ENCODE results near the gene DGKZ. TPM values are rescaled to one million over a fixed set of nuclear protein-coding genes. Genes with fewer than 3 reads are reported as not detected.

The DGKZ gene
- total and polyA plus RNA-seq, 10 of the 15 experiments (the other 5 are each of a cell fraction or from before 2014, with no cell fraction given), result 0.50 to 78.4 (median 39.5) TPM

- TF ChIP-seq PBX3 (IDR thresholded peaks at IDR 0.05; ENCODE audit: insufficient replicate concordance, low read depth, low read length) (no peak), ZNF217 (IDR thresholded peaks at IDR 0.05) (no peak), MXI1 (IDR thresholded peaks at IDR 0.05; ENCODE audit: low read depth, low read length) (0 out of 2 replicates have a peak, but pooled peaks have one; percentile 21), SPI1 (IDR thresholded peaks at IDR 0.05; ENCODE audit: borderline replicate concordance, insufficient read depth, low read depth, low read length) (no peak), HDAC6 (IDR thresholded peaks at IDR 0.05; ENCODE audit: unreplicated experiment) (no peak), CBX3 (IDR thresholded peaks at IDR 0.05; ENCODE audit: borderline replicate concordance, low read depth) (no peak)
These were observed 1.3 kb upstream of the DGKZ start (continued) for GRCh38 chr11:46345881-46346484.

- in situ Hi-C loops (cut with MboI) (no loop called here), intact Hi-C loops (cut with micrococcal nuclease; ENCODE audit: unreplicated experiment) (loop anchor here (1.0 to 10.0 kb wide), 2 partner anchors 20 to 223 kb away; partner anchors contain the start of gene PHF21A)
- Histone ChIP-seq H3K9me3 (replicated peaks; ENCODE audit: control insufficient read depth, insufficient read depth, low read length) (no peaks in the 10 kb centered on the region), H3K27me3 (replicated peaks in 1 of 2; ENCODE audit: control insufficient read depth in 2 of 2, insufficient read depth in 2 of 2, low read length in 1 of 2) (no peaks in the 10 kb centered on the region), H3K27ac (ENCODE audit: control insufficient read depth, insufficient read depth) (peak overlapping the region; percentile 71), H4K20me1 (ENCODE audit: control insufficient read depth, insufficient read depth) (no peaks in the 10 kb centered on the region), H3K4me1 (ENCODE audit: control insufficient read depth, insufficient read depth, low read length) (peaks cover 39% of the 10 kb centered on the region), H3K9ac (ENCODE audit: control insufficient read depth, insufficient read depth, low read length) (peak overlapping the region; percentile 83), H3K79me2 (ENCODE audit: control insufficient read depth, insufficient read depth, low read length) (peaks cover 46% of the 10 kb centered on the region), H2AFZ (ENCODE audit: control insufficient read depth, low read depth, low read length) (peak overlapping the region; percentile 17; the same call in 1 of the 2 replicates), H3K4me3 (peak overlapping the region; percentile 88), H3K36me3 (ENCODE audit: control insufficient read depth in 2 of 2, insufficient read depth in 2 of 2, low read length in 1 of 2) (peaks cover 0 to 3% of the 10 kb centered on the region in 2 experiments; a peak in 3 of 4 replicates), H3K4me2 (ENCODE audit: control insufficient read depth, insufficient read depth) (peak overlapping the region; percentile 98)
- RAD21 ChIA-PET (ENCODE audit: unreplicated experiment), result interaction anchor here (1.0 to 3.4 kb wide), 7 partner anchors 10 to 108 kb away, joined by 3 to 38 read pairs (median 5); no protein-coding TSS in a partner anchor
- ATAC-seq (peak; percentile 4; the same call in 2 of the 3 replicates), FAIRE-seq (no peak), DNase-seq (ENCODE audit: low read depth, low spot score) (no peak)
- POLR2A ChIA-PET, result interaction anchor here (1.2 to 3.0 kb wide), 5 partner anchors 10 to 130 kb away, joined by 3 to 32 read pairs (median 4); no protein-coding TSS in a partner anchor
- SMC1A ChIA-PET (ENCODE audit: uncharacterized antibody, unreplicated experiment), result interaction anchor here (1.7 to 5.3 kb wide), 5 partner anchors 13 to 135 kb away, joined by 6 to 70 read pairs (median 7); no protein-coding TSS in a partner anchor
- TF ChIP-seq SMAD5 (IDR thresholded peaks at IDR 0.05; ENCODE audit: low read depth), result no peak
- TF ChIP-seq ZNF217 (IDR thresholded peaks at IDR 0.05), result 0 out of 2 replicates have a peak, but pooled peaks have one; percentile 5
- no peak for TF ChIP-seq ZNF622 (IDR thresholded peaks at IDR 0.05)
- TF ChIP-seq DPF2 (IDR thresholded peaks at IDR 0.05), result 0 out of 2 replicates have a peak, but pooled peaks have one; percentile 51
- TF ChIP-seq IKZF1 (conservative IDR thresholded peaks at IDR 0.05), result peak; percentile 56
- BruUV-seq (replicated peaks), result no TSS peak
- CTCF ChIA-PET, result interaction anchor here (1.0 to 19.9 kb wide), 14 partner anchors 9 to 190 kb away, joined by 3 to 423 read pairs (median 6); no protein-coding TSS in a partner anchor
- WGBS (ENCODE audit: insufficient coverage, insufficient replicate concordance, low lambda C conversion rate, missing lambda C conversion rate), result 11% methylated on average over 59 of the region's 63 CpGs
These were observed 511 bp downstream of the DGKZ start for GRCh38 chr11:46347637-46348311.

Data from GM12878 (cell line).